HepG2 (cell line): ENCODE data around the gene C4orf36. TPM values are rescaled to one million over a fixed set of nuclear protein-coding genes. Genes with fewer than 3 reads are reported as not detected.

Source experiments
- ATAC-seq: fragments of 200-7000 bp; cut with Tn5 transposase; 3 replicates; pipeline ENCODE4 v1.9.1; 2020; ENCODE audit warnings: mild to moderate bottlenecking, moderate library complexity
- BruUV-seq: library from RNA; stranded (reverse); fragments of 400-500 nt; replicated peaks from 2 replicates; lab custom pipeline; 2021; lab: Mats Ljungman, UMichigan
- CTCF ChIA-PET: fragments of 300-600 bp; formaldehyde crosslinking; extraction: SDS; loops from one replicate; lab custom pipeline; 2021; ENCODE audit warnings: low total read pairs, inconsistent platforms, low intra/inter-chr PET ratio; lab: Yijun Ruan, JAX
- POLR2A ChIA-PET: fragments of 350-600 bp; sonication (Branson Sonifier 250); formaldehyde crosslinking; loops from one replicate; lab custom pipeline; 2020; ENCODE audit warnings: antibody characterized with exemption, inconsistent platforms; lab: Yijun Ruan, JAX
- DNase-seq: peaks from one replicate; pipeline ENCODE4 v3.0.0-alpha.2; 2015; ENCODE audit warnings: low spot score
- FAIRE-seq: peaks from 3 replicates; lab custom pipeline; 2011; peaks lifted over from hg19 to GRCh38; lab: Jason Lieb, UNC
- H2AFZ ChIP-seq: one replicate; pipeline ENCODE4 v1.6.1; 2011; ENCODE audit warnings: low read length, inconsistent platforms
- H3K27ac ChIP-seq: fragments of 300-600 bp; 3 replicates; pipeline ENCODE4 v1.8.0; 2011; ENCODE audit warnings: mixed run types, mild to moderate bottlenecking, mixed read lengths, low read length, inconsistent platforms; ENCODE audit not compliant: insufficient read depth; ENCODE audit errors: extremely low read length
- H3K27me3 ChIP-seq, 2 experiments: fragments of 200-600 bp in 1 of 2; 2 replicates in 1 of 2; 3 replicates in 1 of 2; pipeline versions ENCODE4 v1.6.0 to v1.8.0; 2011; ENCODE audit warnings: low read length in 2 of 2, mild to moderate bottlenecking in 2 of 2, moderate library complexity in 2 of 2, inconsistent platforms in 1 of 2; ENCODE audit not compliant: insufficient read depth in 2 of 2, control insufficient read depth in 1 of 2
- H3K36me3 ChIP-seq, 2 experiments: fragments of 200-600 bp in 1 of 2; replicated peaks in 1 of 2; 2 replicates in 1 of 2; 3 replicates in 1 of 2; pipeline versions ENCODE4 v1.5.1 to v1.8.0; 2011; ENCODE audit warnings: low read length in 2 of 2, inconsistent platforms in 1 of 2; ENCODE audit not compliant: insufficient read depth in 2 of 2, control insufficient read depth in 1 of 2
- H3K4me1 ChIP-seq: 2 replicates; pipeline ENCODE4 v1.5.1; 2012; ENCODE audit warnings: low read length, inconsistent platforms; ENCODE audit not compliant: insufficient read depth
- H3K4me2 ChIP-seq: 2 replicates; pipeline ENCODE4 v1.6.0; 2011; ENCODE audit warnings: low read depth, low read length, inconsistent platforms
- H3K4me3 ChIP-seq, 3 experiments: fragments of 200-600 bp in 1 of 3; sonication (generic), shearing (Covaris generic) in 1 of 3; replicated peaks in 1 of 3; 2 replicates each; pipeline ENCODE4 v1.5.1; 2011 to 2016; ENCODE audit warnings: low read length in 3 of 3, inconsistent platforms in 2 of 3, low read depth in 2 of 3, mild to moderate bottlenecking in 2 of 3, control low read depth in 1 of 3, mixed read lengths in 1 of 3; ENCODE audit not compliant: insufficient read depth in 1 of 3
- H3K79me2 ChIP-seq: one replicate; pipeline ENCODE4 v1.6.1; 2011; ENCODE audit warnings: low read length, inconsistent platforms; ENCODE audit not compliant: insufficient read depth
- H3K9ac ChIP-seq: 2 replicates; pipeline ENCODE4 v1.6.0; 2011; ENCODE audit warnings: mild to moderate bottlenecking, low read depth, low read length, inconsistent platforms; ENCODE audit not compliant: insufficient read depth
- H3K9me3 ChIP-seq: 2 replicates; pipeline ENCODE4 v1.5.1; 2012; ENCODE audit warnings: mild to moderate bottlenecking, low read length
- H4K20me1 ChIP-seq: 2 replicates; pipeline ENCODE4 v1.6.0; 2011; ENCODE audit warnings: inconsistent platforms, mild to moderate bottlenecking, low read length, moderate library complexity; ENCODE audit not compliant: insufficient read depth
- ATF6 ChIP-seq: sonication (generic); formaldehyde crosslinking; conservative IDR thresholded peaks from 2 replicates; pipeline ENCODE4 v1.4.0; 2020; ENCODE audit warnings: missing genetic modification reagents
- CCDC6 ChIP-seq: sonication (generic); formaldehyde crosslinking; IDR thresholded peaks from 2 replicates; pipeline ENCODE4 v1.8.1; 2022; ENCODE audit warnings: mild to moderate bottlenecking, missing genetic modification reagents, moderate library complexity
- DPF2 ChIP-seq: sonication (generic); formaldehyde crosslinking; IDR thresholded peaks from 2 replicates; pipeline ENCODE4 v1.4.0; 2020; ENCODE audit warnings: mild to moderate bottlenecking, low read depth, missing genetic modification reagents, borderline replicate concordance
- EP300 ChIP-seq, 3 experiments: sonication (generic) in 1 of 3; formaldehyde crosslinking in 1 of 3; IDR thresholded peaks; 2 replicates each; pipeline versions ENCODE4 v1.5.1 to v1.6.1; 2011 to 2020; ENCODE audit warnings: low read depth in 2 of 3, low read length in 2 of 3, borderline replicate concordance in 1 of 3, improper control_type of control experiment in 1 of 3, mild to moderate bottlenecking in 1 of 3, missing genetic modification reagents in 1 of 3, moderate library complexity in 1 of 3
- HDAC2 ChIP-seq: sonication (generic); formaldehyde crosslinking; IDR thresholded peaks from 2 replicates; pipeline ENCODE4 v1.4.0; 2020; ENCODE audit warnings: missing genetic modification reagents
- JDP2 ChIP-seq: sonication (generic); formaldehyde crosslinking; IDR thresholded peaks from 2 replicates; pipeline ENCODE4 v1.8.1; 2022; ENCODE audit warnings: missing genetic modification reagents, borderline replicate concordance
- KMT2B ChIP-seq: IDR thresholded peaks from 2 replicates; pipeline ENCODE4 v1.6.1; 2016; ENCODE audit warnings: missing genetic modification reagents, missing compliant biosample characterization
- RFXAP ChIP-seq: sonication (generic); formaldehyde crosslinking; IDR thresholded peaks from 2 replicates; pipeline ENCODE4 v1.4.0; 2020; ENCODE audit warnings: missing genetic modification reagents, borderline replicate concordance
- TRIM24 ChIP-seq: sonication (generic); formaldehyde crosslinking; IDR thresholded peaks from 2 replicates; pipeline ENCODE4 v1.8.0; 2022; ENCODE audit warnings: mild to moderate bottlenecking, missing genetic modification reagents
- TSC22D2 ChIP-seq: sonication (generic); formaldehyde crosslinking; IDR thresholded peaks from 2 replicates; pipeline ENCODE4 v1.5.1; 2020; ENCODE audit warnings: missing genetic modification reagents, mild to moderate bottlenecking, borderline replicate concordance
- ZNF567 ChIP-seq: sonication (generic); formaldehyde crosslinking; IDR thresholded peaks from 2 replicates; pipeline ENCODE4 v1.8.1; 2023; ENCODE audit warnings: mild to moderate bottlenecking, missing genetic modification reagents, borderline replicate concordance
- ZNF670 ChIP-seq: sonication (generic); formaldehyde crosslinking; IDR thresholded peaks from 2 replicates; pipeline ENCODE4 v1.8.0; 2022; ENCODE audit warnings: mild to moderate bottlenecking, missing genetic modification reagents, borderline replicate concordance
- WGBS: methylation state at CpG from one replicate; pipeline ENCODE4 v1.1.6; 2017; ENCODE audit warnings: low lambda C conversion rate; 5-methylcytosine and 5-hydroxymethylcytosine counted together
- in situ Hi-C: cut with HindIII; loops from 2 replicates; pipeline ENCODE4 v1.10.0; 2017; ENCODE audit warnings: low pct_unique_long_range_greater_than_20kb; ENCODE audit not compliant: extremely low pct_ligation_motif_present
- intact Hi-C: fragments of 100-400 bp; cut with micrococcal nuclease; formaldehyde crosslinking; loops from one replicate; pipeline ENCODE4 v1.10.0; 2022; ENCODE audit not compliant: unreplicated experiment
- polyA plus RNA-seq, 8 experiments: library from polyadenylated mRNA; depleted of rRNA in 3 of 8; stranded (reverse) in 7 of 8; unstranded in 1 of 8; fragments of >200 nt; fragmentation: Illumina TruSeq in 4 of 8; extraction: Trizol in 4 of 8; gene quantifications; 2 replicates each; pipeline versions ENCODE4 v1.2.1 to v1.2.3, GENCODE V29; 2011 to 2016; ENCODE audit warnings: low read depth in 4 of 8, missing spikeins in 1 of 8, mixed read lengths in 1 of 8; ENCODE audit not compliant: insufficient read depth in 1 of 8
- total RNA-seq, 5 experiments: library from RNA; depleted of rRNA; stranded (reverse); fragments of >200 nt; fragmentation: Illumina TruSeq; extraction: Trizol; gene quantifications; 2 replicates each; pipeline ENCODE4 v1.2.3, GENCODE V29; 2016; ENCODE audit warnings: low read depth in 1 of 5
- TF ChIP-seq, protein P1 (sequence below): sonication (generic); formaldehyde crosslinking; IDR thresholded peaks from 2 replicates; pipeline ENCODE4 v1.4.0; 2020; ENCODE audit warnings: missing genetic modification reagents
- TF ChIP-seq, protein P2 (sequence below): sonication (generic); formaldehyde crosslinking; IDR thresholded peaks from 2 replicates; pipeline ENCODE4 v1.4.0; 2020; ENCODE audit warnings: missing genetic modification reagents; ENCODE audit errors: not compliant biosample characterization

The C4orf36 gene
- total and polyA plus RNA-seq, 2 of the 13 experiments (the other 11 are each of a cell fraction or from before 2014, with no cell fraction given), result 0.63 TPM; not detected in 1

GRCh38 chr4:86841309-86841708 lies 50.9 kb downstream of the C4orf36 start:
- no peaks in the 10 kb centered on the region for H3K36me3 ChIP-seq
- ChIA-PET CTCF (no interaction called here), POLR2A (no interaction called here)
- H3K9ac ChIP-seq, result no peak overlapping the region
- no peaks in the 10 kb centered on the region for H3K79me2 ChIP-seq
- no peak overlapping the region for H3K4me3 ChIP-seq
- no peak for TF ChIP-seq ZNF670 (CRISPR knock-in tag)
- TF ChIP-seq CCDC6 (CRISPR knock-in tag), result no peak
- TF ChIP-seq RFXAP (CRISPR knock-in tag), result no peak
- TF ChIP-seq, protein P1, sequence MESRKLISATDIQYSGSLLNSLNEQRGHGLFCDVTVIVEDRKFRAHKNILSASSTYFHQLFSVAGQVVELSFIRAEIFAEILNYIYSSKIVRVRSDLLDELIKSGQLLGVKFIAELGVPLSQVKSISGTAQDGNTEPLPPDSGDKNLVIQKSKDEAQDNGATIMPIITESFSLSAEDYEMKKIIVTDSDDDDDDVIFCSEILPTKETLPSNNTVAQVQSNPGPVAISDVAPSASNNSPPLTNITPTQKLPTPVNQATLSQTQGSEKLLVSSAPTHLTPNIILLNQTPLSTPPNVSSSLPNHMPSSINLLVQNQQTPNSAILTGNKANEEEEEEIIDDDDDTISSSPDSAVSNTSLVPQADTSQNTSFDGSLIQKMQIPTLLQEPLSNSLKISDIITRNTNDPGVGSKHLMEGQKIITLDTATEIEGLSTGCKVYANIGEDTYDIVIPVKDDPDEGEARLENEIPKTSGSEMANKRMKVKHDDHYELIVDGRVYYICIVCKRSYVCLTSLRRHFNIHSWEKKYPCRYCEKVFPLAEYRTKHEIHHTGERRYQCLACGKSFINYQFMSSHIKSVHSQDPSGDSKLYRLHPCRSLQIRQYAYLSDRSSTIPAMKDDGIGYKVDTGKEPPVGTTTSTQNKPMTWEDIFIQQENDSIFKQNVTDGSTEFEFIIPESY, result no peak
- H2AFZ ChIP-seq, result no peak overlapping the region
- no peaks in the 10 kb centered on the region for H4K20me1 ChIP-seq
- H3K27ac ChIP-seq, result no peak overlapping the region
- H3K4me2 ChIP-seq, result no peak overlapping the region
- intact Hi-C loops, result no loop called here
- BruUV-seq, result no TSS peak
- ATAC-seq, result no peak
- no peak for FAIRE-seq
- in situ Hi-C loops, result no loop called here
- H3K9me3 ChIP-seq, result no peaks in the 10 kb centered on the region
- H3K27me3 ChIP-seq, result no peaks in the 10 kb centered on the region
- H3K4me1 ChIP-seq, result no peaks in the 10 kb centered on the region
- DNase-seq, result no peak
- 13% methylated on average over 1 of the region's 1 CpG for WGBS

- intact Hi-C loops, result no loop called here
- TF ChIP-seq ATF6 (CRISPR knock-in tag) (no peak), TSC22D2 (CRISPR knock-in tag) (no peak), HDAC2 (no peak), TRIM24 (no peak), ZNF567 (no peak), JDP2 (no peak), EP300 (IDR thresholded peaks at IDR 0.05; ENCODE audit: low read depth in 2 of 2, low read length in 2 of 2) (no peak), EP300 (CRISPR knock-in tag; IDR thresholded peaks at IDR 0.05; ENCODE audit: borderline replicate concordance) (no peak), KMT2B (CRISPR knock-in tag) (no peak), DPF2 (CRISPR knock-in tag) (no peak)
- TF ChIP-seq, protein P2, sequence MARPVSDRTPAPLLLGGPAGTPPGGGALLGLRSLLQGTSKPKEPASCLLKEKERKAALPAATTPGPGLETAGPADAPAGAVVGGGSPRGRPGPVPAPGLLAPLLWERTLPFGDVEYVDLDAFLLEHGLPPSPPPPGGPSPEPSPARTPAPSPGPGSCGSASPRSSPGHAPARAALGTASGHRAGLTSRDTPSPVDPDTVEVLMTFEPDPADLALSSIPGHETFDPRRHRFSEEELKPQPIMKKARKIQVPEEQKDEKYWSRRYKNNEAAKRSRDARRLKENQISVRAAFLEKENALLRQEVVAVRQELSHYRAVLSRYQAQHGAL (CRISPR knock-in tag), result no peak
Observed at GRCh38 chr4:86840858-86841257, 51.4 kb downstream of the C4orf36 start.

More at GRCh38 chr4:86840858-86841257, 51.4 kb downstream of the C4orf36 start:
- no peaks in the 10 kb centered on the region for H3K27me3 ChIP-seq
- ATAC-seq (no peak), FAIRE-seq (no peak), DNase-seq (no peak)
- no peaks in the 10 kb centered on the region for H4K20me1 ChIP-seq
- no peaks in the 10 kb centered on the region for H3K9me3 ChIP-seq
- POLR2A ChIA-PET, result no interaction called here
- WGBS, result 0% methylated on average over 1 of the region's 1 CpG
- H3K36me3 ChIP-seq, result no peaks in the 10 kb centered on the region
- no peak overlapping the region for H3K27ac ChIP-seq
- H3K79me2 ChIP-seq, result no peaks in the 10 kb centered on the region
- in situ Hi-C loops, result no loop called here
- H3K4me1 ChIP-seq, result no peaks in the 10 kb centered on the region
- H3K9ac ChIP-seq, result no peak overlapping the region
- no TSS peak for BruUV-seq
- CTCF ChIA-PET, result no interaction called here
- H3K4me3 ChIP-seq, result no peak overlapping the region
- H3K4me2 ChIP-seq, result no peak overlapping the region
- H2AFZ ChIP-seq, result no peak overlapping the region
